NT2/D1 (cell line): ENCODE results near the gene SQSTM1.
A peak's percentile ranks its signal among the peaks of the same experiment; 100 is the strongest.

Experiments used
- DNase-seq: peaks from one replicate; pipeline ENCODE4 v3.0.0-alpha.2; 2011; ENCODE audit warnings: low read depth, low spot score
- H3K27me3 ChIP-seq: 2 replicates; pipeline ENCODE4 v1.6.0; 2011; ENCODE audit warnings: mild to moderate bottlenecking; ENCODE audit not compliant: insufficient read length, insufficient read depth
- H3K36me3 ChIP-seq: 2 replicates; pipeline ENCODE4 v1.6.1; 2011; ENCODE audit warnings: mild to moderate bottlenecking, low read length, mixed read lengths; ENCODE audit not compliant: insufficient read depth, insufficient read length
- H3K4me1 ChIP-seq: 2 replicates; pipeline ENCODE4 v1.5.1; 2011; ENCODE audit not compliant: insufficient read depth, insufficient read length
- H3K4me3 ChIP-seq: 2 replicates; pipeline ENCODE4 v1.5.1; 2011; ENCODE audit warnings: low read depth; ENCODE audit not compliant: insufficient read length
- H3K9ac ChIP-seq: 2 replicates; pipeline ENCODE4 v1.6.0; 2011; ENCODE audit warnings: low read depth; ENCODE audit not compliant: insufficient read length
- H3K9me3 ChIP-seq: 2 replicates; pipeline ENCODE4 v1.5.1; 2011; ENCODE audit warnings: mild to moderate bottlenecking, low read length; ENCODE audit not compliant: insufficient read depth
- SUZ12 ChIP-seq: IDR thresholded peaks from 2 replicates; pipeline ENCODE4 v1.6.1; 2011; ENCODE audit not compliant: insufficient read length, insufficient read depth; ENCODE audit errors: extremely low read depth
- YY1 ChIP-seq: IDR thresholded peaks from 2 replicates; pipeline ENCODE4 v1.6.1; 2011; ENCODE audit not compliant: insufficient read length, insufficient read depth
- ZNF274 ChIP-seq: IDR thresholded peaks from 2 replicates; pipeline ENCODE4 v1.6.1; 2011; ENCODE audit warnings: mild to moderate bottlenecking, low read depth, low read length

SQSTM1 gene

GRCh38 chr5:179815491-179816249 is 5.0 kb upstream of the SQSTM1 start:
- TF ChIP-seq ZNF274 (no peak), SUZ12 (no peak), YY1 (no peak)
- Histone ChIP-seq H3K9me3 (no peaks in the 10 kb centered on the region), H3K9ac (no peak overlapping the region), H3K27me3 (no peaks in the 10 kb centered on the region), H3K36me3 (peaks cover 31% of the 10 kb centered on the region), H3K4me3 (no peak overlapping the region), H3K4me1 (peaks cover 14% of the 10 kb centered on the region)
- no peak for DNase-seq

DNA sequence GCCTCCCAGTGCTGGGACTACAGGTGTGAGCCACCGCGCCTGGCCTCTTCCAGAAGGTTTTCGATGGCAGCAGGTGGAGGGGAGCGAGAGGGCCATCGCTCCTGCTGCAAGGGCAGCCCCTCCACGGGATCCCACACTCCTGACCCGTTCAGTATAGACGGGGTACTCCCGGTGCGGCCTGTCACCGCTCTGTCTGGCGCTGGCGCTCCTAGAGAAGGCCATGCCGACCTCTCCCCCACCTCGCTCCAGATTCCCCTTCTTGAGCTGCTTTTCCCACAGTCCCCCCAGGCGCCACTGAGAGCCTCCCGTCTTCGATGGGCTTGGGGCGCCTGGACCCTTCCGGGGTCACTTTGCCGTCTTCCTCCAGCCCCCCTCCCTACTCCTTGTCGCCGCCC is 4.3 kb upstream of the SQSTM1 start:
- Histone ChIP-seq H3K27me3 (no peaks in the 10 kb centered on the region), H3K36me3 (peaks cover 31% of the 10 kb centered on the region), H3K9ac (peak overlapping the region; percentile 64), H3K4me1 (peaks cover 14% of the 10 kb centered on the region), H3K4me3 (peak overlapping the region; percentile 40), H3K9me3 (no peaks in the 10 kb centered on the region)
- no peak for DNase-seq
- TF ChIP-seq ZNF274: no peak
- no peak for TF ChIP-seq YY1
- TF ChIP-seq SUZ12: no peak

DNA sequence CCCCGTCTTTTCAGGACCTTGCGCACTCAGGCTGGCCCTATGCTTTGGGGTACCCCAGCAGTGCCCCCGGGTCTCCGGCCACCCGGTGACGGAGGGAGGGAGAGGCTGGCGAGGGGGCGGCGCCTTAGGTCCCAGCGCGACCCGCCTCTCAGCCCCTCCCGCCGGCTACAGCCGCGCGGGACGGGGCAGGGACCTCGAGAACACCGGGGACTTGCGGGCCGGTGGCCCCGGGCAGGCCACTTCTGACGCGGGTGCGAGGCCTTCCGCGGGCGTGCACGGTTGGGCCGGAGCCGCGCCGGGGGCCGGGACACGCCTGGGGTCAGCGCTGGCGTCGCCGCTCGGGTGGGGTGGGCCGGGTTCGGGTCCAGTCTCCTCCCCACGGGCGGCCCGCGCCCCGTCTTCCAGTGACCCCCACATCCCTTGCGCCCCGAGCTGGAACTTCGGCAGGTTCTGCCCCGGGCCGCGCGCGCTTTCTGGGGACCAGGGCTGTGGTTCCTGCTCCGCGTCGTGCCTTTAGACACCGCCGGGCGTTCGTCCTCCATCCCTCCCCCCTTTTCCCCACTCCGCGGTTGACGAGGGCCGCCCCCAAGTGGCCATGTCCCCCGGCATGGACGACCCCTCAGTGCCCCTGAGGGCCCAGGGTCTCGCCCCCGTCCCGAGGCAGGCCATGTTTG is 3.8 kb upstream of the SQSTM1 start:
- H3K4me3 ChIP-seq: peak overlapping the region; percentile 40

GRCh38 chr5:179817470-179817840 is 3.2 kb upstream of the SQSTM1 start:
- no peaks in the 10 kb centered on the region for H3K9me3 ChIP-seq
- TF ChIP-seq ZNF274: no peak
- TF ChIP-seq YY1: no peak
- no peak for TF ChIP-seq SUZ12
- peaks cover 31% of the 10 kb centered on the region for H3K36me3 ChIP-seq
- DNase-seq: no peak
- H3K4me3 ChIP-seq: peak overlapping the region; percentile 40
- peak overlapping the region; percentile 64 for H3K9ac ChIP-seq
- H3K27me3 ChIP-seq: no peaks in the 10 kb centered on the region
- peaks cover 15% of the 10 kb centered on the region for H3K4me1 ChIP-seq

More for the DNA sequence above, 3.8 kb upstream of the SQSTM1 start:
- H3K4me1 ChIP-seq: peaks cover 14% of the 10 kb centered on the region
- no peaks in the 10 kb centered on the region for H3K27me3 ChIP-seq
- TF ChIP-seq SUZ12 (no peak), YY1 (no peak), ZNF274 (no peak)
- peaks cover 31% of the 10 kb centered on the region for H3K36me3 ChIP-seq
- peak overlapping the region; percentile 64 for H3K9ac ChIP-seq
- no peaks in the 10 kb centered on the region for H3K9me3 ChIP-seq
- DNase-seq: no peak

DNA sequence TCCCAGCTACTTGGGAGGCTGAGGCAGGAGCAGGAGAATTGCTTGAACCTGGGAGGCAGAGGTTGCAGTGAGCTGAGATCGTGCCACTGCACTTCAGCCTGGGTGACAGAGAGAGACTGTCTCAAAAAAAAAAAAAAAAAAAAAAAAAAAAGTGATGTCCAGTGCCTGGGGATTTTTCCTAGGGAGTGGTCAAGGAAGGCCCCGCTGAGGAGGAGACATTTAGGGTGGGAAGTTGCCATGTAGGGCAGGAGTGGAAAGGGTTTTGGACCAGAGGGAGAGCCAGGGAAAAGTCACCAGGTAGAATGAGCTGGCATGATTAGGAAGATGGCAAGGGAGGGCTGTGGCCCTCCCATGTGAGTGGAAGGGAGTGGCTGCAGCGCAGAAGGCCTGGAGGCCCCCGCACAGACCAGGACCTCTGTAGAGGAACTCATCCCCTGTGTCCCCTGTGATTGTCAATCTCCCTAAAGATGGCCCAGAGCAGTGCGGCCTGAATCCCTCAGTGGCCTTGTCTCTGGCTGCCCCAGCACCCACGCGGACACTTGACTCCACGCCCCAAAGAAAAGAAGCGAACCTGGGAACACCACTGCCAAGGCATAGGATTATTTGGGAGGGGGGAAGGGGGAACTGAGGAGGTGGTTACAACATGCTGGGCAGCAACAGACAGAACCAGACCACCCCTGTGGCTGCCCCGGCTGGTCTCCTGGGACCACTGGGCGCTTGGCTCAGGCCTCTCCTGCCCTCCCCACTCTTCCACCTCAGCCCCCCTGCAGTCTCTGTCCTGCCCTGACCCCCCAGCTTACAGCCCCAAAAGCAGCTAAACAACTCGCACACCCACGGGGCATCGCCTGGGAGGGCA is 2.6 kb upstream of the SQSTM1 start:
- no peaks in the 10 kb centered on the region for H3K9me3 ChIP-seq
- no peak for DNase-seq
- H3K4me3 ChIP-seq: peak overlapping the region; percentile 34
- peaks cover 33% of the 10 kb centered on the region for H3K36me3 ChIP-seq
- TF ChIP-seq YY1 (no peak), SUZ12 (no peak), ZNF274 (no peak)
- peaks cover 19% of the 10 kb centered on the region for H3K4me1 ChIP-seq
- H3K27me3 ChIP-seq: no peaks in the 10 kb centered on the region
- peak overlapping the region; percentile 72 for H3K9ac ChIP-seq

- Histone ChIP-seq H3K9ac (peak overlapping the region; percentile 72), H3K36me3 (peaks cover 33% of the 10 kb centered on the region), H3K27me3 (no peaks in the 10 kb centered on the region), H3K4me1 (peaks cover 20% of the 10 kb centered on the region), H3K9me3 (no peaks in the 10 kb centered on the region), H3K4me3 (peak overlapping the region; percentile 34)
- TF ChIP-seq YY1 (no peak), ZNF274 (no peak), SUZ12 (no peak)
- no peak for DNase-seq
Measured at GRCh38 chr5:179818746-179819295, 1.9 kb upstream of the SQSTM1 start.
